HepG2 (cell line): ENCODE results near the gene ITPRIP. TPM values are rescaled to one million over a fixed set of nuclear protein-coding genes. Genes with fewer than 3 reads are reported as not detected.

ENCODE experiments used
- ATAC-seq: fragments of 200-7000 bp; cut with Tn5 transposase; 3 replicates; pipeline ENCODE4 v1.9.1; 2020; ENCODE audit warnings: mild to moderate bottlenecking, moderate library complexity
- BruUV-seq: library from RNA; stranded (reverse); fragments of 400-500 nt; replicated peaks from 2 replicates; lab custom pipeline; 2021; lab: Mats Ljungman, UMichigan
- CTCF ChIA-PET: fragments of 300-600 bp; formaldehyde crosslinking; extraction: SDS; loops from one replicate; lab custom pipeline; 2021; ENCODE audit warnings: low total read pairs, inconsistent platforms, low intra/inter-chr PET ratio; lab: Yijun Ruan, JAX
- POLR2A ChIA-PET: fragments of 350-600 bp; sonication (Branson Sonifier 250); formaldehyde crosslinking; loops from one replicate; lab custom pipeline; 2020; ENCODE audit warnings: antibody characterized with exemption, inconsistent platforms; lab: Yijun Ruan, JAX
- DNase-seq: peaks from one replicate; pipeline ENCODE4 v3.0.0-alpha.2; 2015; ENCODE audit warnings: low spot score
- FAIRE-seq: peaks from 3 replicates; lab custom pipeline; 2011; peaks lifted over from hg19 to GRCh38; lab: Jason Lieb, UNC
- H2AFZ ChIP-seq: one replicate; pipeline ENCODE4 v1.6.1; 2011; ENCODE audit warnings: low read length, inconsistent platforms
- H3K27ac ChIP-seq: fragments of 300-600 bp; 3 replicates; pipeline ENCODE4 v1.8.0; 2011; ENCODE audit warnings: mixed run types, mild to moderate bottlenecking, mixed read lengths, low read length, inconsistent platforms; ENCODE audit not compliant: insufficient read depth; ENCODE audit errors: extremely low read length
- H3K27me3 ChIP-seq, 2 experiments: fragments of 200-600 bp in 1 of 2; 2 replicates in 1 of 2; 3 replicates in 1 of 2; pipeline versions ENCODE4 v1.6.0 to v1.8.0; 2011; ENCODE audit warnings: low read length in 2 of 2, mild to moderate bottlenecking in 2 of 2, moderate library complexity in 2 of 2, inconsistent platforms in 1 of 2; ENCODE audit not compliant: insufficient read depth in 2 of 2, control insufficient read depth in 1 of 2
- H3K36me3 ChIP-seq, 2 experiments: fragments of 200-600 bp in 1 of 2; replicated peaks in 1 of 2; 2 replicates in 1 of 2; 3 replicates in 1 of 2; pipeline versions ENCODE4 v1.5.1 to v1.8.0; 2011; ENCODE audit warnings: low read length in 2 of 2, inconsistent platforms in 1 of 2; ENCODE audit not compliant: insufficient read depth in 2 of 2, control insufficient read depth in 1 of 2
- H3K4me1 ChIP-seq: 2 replicates; pipeline ENCODE4 v1.5.1; 2012; ENCODE audit warnings: low read length, inconsistent platforms; ENCODE audit not compliant: insufficient read depth
- H3K4me2 ChIP-seq: 2 replicates; pipeline ENCODE4 v1.6.0; 2011; ENCODE audit warnings: low read depth, low read length, inconsistent platforms
- H3K4me3 ChIP-seq, 3 experiments: fragments of 200-600 bp in 1 of 3; sonication (generic), shearing (Covaris generic) in 1 of 3; replicated peaks in 1 of 3; 2 replicates each; pipeline ENCODE4 v1.5.1; 2011 to 2016; ENCODE audit warnings: low read length in 3 of 3, inconsistent platforms in 2 of 3, low read depth in 2 of 3, mild to moderate bottlenecking in 2 of 3, control low read depth in 1 of 3, mixed read lengths in 1 of 3; ENCODE audit not compliant: insufficient read depth in 1 of 3
- H3K79me2 ChIP-seq: one replicate; pipeline ENCODE4 v1.6.1; 2011; ENCODE audit warnings: low read length, inconsistent platforms; ENCODE audit not compliant: insufficient read depth
- H3K9ac ChIP-seq: 2 replicates; pipeline ENCODE4 v1.6.0; 2011; ENCODE audit warnings: mild to moderate bottlenecking, low read depth, low read length, inconsistent platforms; ENCODE audit not compliant: insufficient read depth
- H3K9me3 ChIP-seq: 2 replicates; pipeline ENCODE4 v1.5.1; 2012; ENCODE audit warnings: mild to moderate bottlenecking, low read length
- H4K20me1 ChIP-seq: 2 replicates; pipeline ENCODE4 v1.6.0; 2011; ENCODE audit warnings: inconsistent platforms, mild to moderate bottlenecking, low read length, moderate library complexity; ENCODE audit not compliant: insufficient read depth
- KDM5B ChIP-seq: sonication (generic); formaldehyde crosslinking; IDR thresholded peaks from 2 replicates; pipeline ENCODE4 v1.4.0; 2020; ENCODE audit warnings: missing genetic modification reagents, mild to moderate bottlenecking, borderline replicate concordance
- MTA1 ChIP-seq: sonication (generic); formaldehyde crosslinking; IDR thresholded peaks from 2 replicates; pipeline ENCODE4 v1.4.0; 2020; ENCODE audit warnings: missing genetic modification reagents, mild to moderate bottlenecking, borderline replicate concordance
- SALL1 ChIP-seq: sonication (generic); formaldehyde crosslinking; IDR thresholded peaks from 2 replicates; pipeline ENCODE4 v1.8.0; 2022; ENCODE audit warnings: mild to moderate bottlenecking, missing genetic modification reagents
- SNAI1 ChIP-seq: sonication (generic); formaldehyde crosslinking; IDR thresholded peaks from 2 replicates; pipeline ENCODE4 v1.5.0; 2020; ENCODE audit warnings: mild to moderate bottlenecking, missing genetic modification reagents, borderline replicate concordance
- SP140L ChIP-seq: sonication (generic); formaldehyde crosslinking; IDR thresholded peaks from 2 replicates; pipeline ENCODE4 v1.4.0; 2020; ENCODE audit warnings: missing genetic modification reagents, borderline replicate concordance
- ZBTB42 ChIP-seq: sonication (generic); formaldehyde crosslinking; IDR thresholded peaks from 2 replicates; pipeline ENCODE4 v1.5.0; 2020; ENCODE audit warnings: mild to moderate bottlenecking, missing genetic modification reagents
- ZNF143 ChIP-seq: sonication (generic); formaldehyde crosslinking; IDR thresholded peaks from 2 replicates; pipeline ENCODE4 v1.4.0; 2020; ENCODE audit warnings: missing genetic modification reagents
- ZNF616 ChIP-seq: sonication (generic); formaldehyde crosslinking; IDR thresholded peaks from 2 replicates; pipeline ENCODE4 v1.5.0; 2020; ENCODE audit warnings: low read depth, mild to moderate bottlenecking, missing genetic modification reagents
- ZNF652 ChIP-seq: IDR thresholded peaks from 2 replicates; pipeline ENCODE4 v1.6.1; 2016; ENCODE audit warnings: low read depth, borderline replicate concordance
- WGBS: methylation state at CpG from one replicate; pipeline ENCODE4 v1.1.6; 2017; ENCODE audit warnings: low lambda C conversion rate; 5-methylcytosine and 5-hydroxymethylcytosine counted together
- in situ Hi-C: cut with HindIII; loops from 2 replicates; pipeline ENCODE4 v1.10.0; 2017; ENCODE audit warnings: low pct_unique_long_range_greater_than_20kb; ENCODE audit not compliant: extremely low pct_ligation_motif_present
- intact Hi-C: fragments of 100-400 bp; cut with micrococcal nuclease; formaldehyde crosslinking; loops from one replicate; pipeline ENCODE4 v1.10.0; 2022; ENCODE audit not compliant: unreplicated experiment
- polyA plus RNA-seq, 8 experiments: library from polyadenylated mRNA; depleted of rRNA in 3 of 8; stranded (reverse) in 7 of 8; unstranded in 1 of 8; fragments of >200 nt; fragmentation: Illumina TruSeq in 4 of 8; extraction: Trizol in 4 of 8; gene quantifications; 2 replicates each; pipeline versions ENCODE4 v1.2.1 to v1.2.3, GENCODE V29; 2011 to 2016; ENCODE audit warnings: low read depth in 4 of 8, missing spikeins in 1 of 8, mixed read lengths in 1 of 8; ENCODE audit not compliant: insufficient read depth in 1 of 8
- total RNA-seq, 5 experiments: library from RNA; depleted of rRNA; stranded (reverse); fragments of >200 nt; fragmentation: Illumina TruSeq; extraction: Trizol; gene quantifications; 2 replicates each; pipeline ENCODE4 v1.2.3, GENCODE V29; 2016; ENCODE audit warnings: low read depth in 1 of 5
- TF ChIP-seq, protein P1 (sequence below): sonication (generic); formaldehyde crosslinking; IDR thresholded peaks from 2 replicates; pipeline ENCODE4 v1.4.0; 2020; ENCODE audit warnings: mild to moderate bottlenecking, missing genetic modification reagents, borderline replicate concordance
- TF ChIP-seq, protein P2 (sequence below), 2 experiments: sonication (generic) in 1 of 2; formaldehyde crosslinking in 1 of 2; IDR thresholded peaks; 2 replicates each; pipeline versions ENCODE4 v1.6.1 to v1.9.0; 2014 to 2022; ENCODE audit warnings: antibody characterized with exemption in 1 of 2, borderline replicate concordance in 1 of 2, inconsistent platforms in 1 of 2, low read depth in 1 of 2, missing genetic modification reagents in 1 of 2

Gene ITPRIP
- total and polyA plus RNA-seq, 2 of the 13 experiments (the other 11 are each of a cell fraction or from before 2014, with no cell fraction given) = 1.00 to 2.8 TPM

DNA sequence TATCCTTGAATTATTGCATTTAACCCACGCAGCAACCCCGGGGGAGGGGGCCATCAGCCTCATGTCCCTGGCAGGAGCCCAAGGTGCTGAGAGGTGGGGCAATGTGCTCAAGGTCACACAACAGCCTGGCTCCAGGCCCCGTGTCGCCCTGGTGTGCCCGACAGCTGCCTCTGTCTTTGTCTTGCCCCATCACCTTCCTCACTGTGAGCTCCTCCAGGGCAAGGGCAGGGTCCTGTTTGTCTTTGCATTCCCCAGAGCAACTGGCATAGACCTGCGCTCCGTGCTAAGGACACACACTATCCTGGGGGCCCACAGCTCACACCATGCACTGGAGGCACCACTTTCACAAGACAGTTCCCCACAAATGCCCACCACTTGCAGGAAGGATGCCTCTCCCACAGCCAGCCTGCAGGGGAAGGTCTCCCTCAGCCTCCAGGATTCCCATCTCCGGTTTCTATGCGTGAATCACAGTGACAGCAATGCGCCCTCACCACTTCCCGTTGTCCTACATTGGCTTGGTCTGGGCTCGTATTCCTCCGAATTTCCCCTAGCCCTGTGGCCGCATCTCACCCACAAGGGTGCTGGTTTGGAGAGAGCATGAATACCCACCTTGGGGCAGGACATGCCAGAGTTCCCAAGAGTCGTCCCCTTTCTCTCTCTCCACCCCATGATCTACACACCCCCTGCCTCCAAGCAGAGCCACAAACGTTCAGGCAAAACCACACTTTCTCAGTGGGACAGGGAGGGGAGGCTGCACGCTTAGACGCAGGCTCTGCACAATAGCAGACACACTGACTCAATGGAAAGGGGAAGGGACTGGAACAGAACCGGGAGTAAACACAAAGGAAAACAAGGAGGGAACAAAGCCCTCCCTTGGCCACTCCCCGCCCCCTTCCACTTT lies 10.3 kb downstream of the ITPRIP start (continued):
- TF ChIP-seq ZBTB42 (CRISPR knock-in tag) = no peak
- TF ChIP-seq ZNF652 = 0 out of 2 replicates have a peak, but pooled peaks have one; percentile 55
- TF ChIP-seq ZNF616 (CRISPR knock-in tag) = 0 out of 2 replicates have a peak, but pooled peaks have one; percentile 65
- no peak for TF ChIP-seq MTA1 (CRISPR knock-in tag)
- peak; percentile 45; the same call in 1 of the 2 replicates for TF ChIP-seq SALL1 (CRISPR knock-in tag)
- peak; percentile 27; the same call in 1 of the 2 replicates for TF ChIP-seq KDM5B (CRISPR knock-in tag)
- TF ChIP-seq, protein P1, sequence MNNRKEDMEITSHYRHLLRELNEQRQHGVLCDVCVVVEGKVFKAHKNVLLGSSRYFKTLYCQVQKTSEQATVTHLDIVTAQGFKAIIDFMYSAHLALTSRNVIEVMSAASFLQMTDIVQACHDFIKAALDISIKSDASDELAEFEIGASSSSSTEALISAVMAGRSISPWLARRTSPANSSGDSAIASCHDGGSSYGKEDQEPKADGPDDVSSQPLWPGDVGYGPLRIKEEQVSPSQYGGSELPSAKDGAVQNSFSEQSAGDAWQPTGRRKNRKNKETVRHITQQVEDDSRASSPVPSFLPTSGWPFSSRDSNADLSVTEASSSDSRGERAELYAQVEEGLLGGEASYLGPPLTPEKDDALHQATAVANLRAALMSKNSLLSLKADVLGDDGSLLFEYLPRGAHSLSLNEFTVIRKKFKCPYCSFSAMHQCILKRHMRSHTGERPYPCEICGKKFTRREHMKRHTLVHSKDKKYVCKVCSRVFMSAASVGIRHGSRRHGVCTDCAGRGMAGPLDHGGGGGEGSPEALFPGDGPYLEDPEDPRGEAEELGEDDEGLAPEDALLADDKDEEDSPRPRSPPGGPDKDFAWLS = no peak

DNA sequence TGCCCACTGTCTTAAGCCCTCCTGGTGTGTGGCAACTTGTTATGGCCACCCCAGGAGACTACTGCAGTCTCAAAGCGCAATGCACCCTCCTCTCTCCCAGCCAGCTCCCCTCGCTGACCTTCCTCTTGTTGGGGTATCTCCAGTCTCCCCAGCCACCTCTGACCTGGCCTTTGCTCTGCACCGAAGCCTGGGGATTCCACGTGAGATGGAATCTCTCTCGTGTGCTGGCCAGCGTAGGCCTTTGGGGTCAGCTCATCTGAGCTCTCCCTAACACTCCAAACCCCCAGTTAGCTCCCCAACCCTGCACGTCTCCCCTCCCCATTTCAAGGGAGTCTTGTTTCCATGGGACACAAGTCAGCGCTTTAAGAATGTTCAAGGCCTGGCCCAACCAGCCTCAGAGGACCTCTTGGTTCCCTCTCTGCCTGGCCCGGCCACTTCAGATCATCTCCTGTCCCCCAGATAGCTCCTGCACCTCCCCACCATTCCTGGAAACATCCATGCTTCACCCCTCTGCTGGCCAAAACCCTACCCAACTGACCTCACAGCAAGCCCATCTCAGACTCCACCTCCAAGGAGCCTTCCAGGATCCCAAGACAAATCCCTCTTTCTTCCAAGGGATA lies 11.2 kb downstream of the ITPRIP start:
- no peaks in the 10 kb centered on the region for H3K9me3 ChIP-seq
- H3K9ac ChIP-seq = no peak overlapping the region
- FAIRE-seq (no peak), ATAC-seq (no peak), DNase-seq (no peak)
- POLR2A ChIA-PET = interaction anchor here (0.7 to 1.8 kb wide), 3 partner anchors 11 to 72 kb away, joined by 3 to 6 read pairs (median 4); partner anchors contain the start of genes GSTO1 and ITPRIP
- H4K20me1 ChIP-seq = no peaks in the 10 kb centered on the region
- TF ChIP-seq SP140L (no peak), ZNF143 (CRISPR knock-in tag) (no peak), SNAI1 (CRISPR knock-in tag) (no peak)
- TF ChIP-seq, protein P2, sequence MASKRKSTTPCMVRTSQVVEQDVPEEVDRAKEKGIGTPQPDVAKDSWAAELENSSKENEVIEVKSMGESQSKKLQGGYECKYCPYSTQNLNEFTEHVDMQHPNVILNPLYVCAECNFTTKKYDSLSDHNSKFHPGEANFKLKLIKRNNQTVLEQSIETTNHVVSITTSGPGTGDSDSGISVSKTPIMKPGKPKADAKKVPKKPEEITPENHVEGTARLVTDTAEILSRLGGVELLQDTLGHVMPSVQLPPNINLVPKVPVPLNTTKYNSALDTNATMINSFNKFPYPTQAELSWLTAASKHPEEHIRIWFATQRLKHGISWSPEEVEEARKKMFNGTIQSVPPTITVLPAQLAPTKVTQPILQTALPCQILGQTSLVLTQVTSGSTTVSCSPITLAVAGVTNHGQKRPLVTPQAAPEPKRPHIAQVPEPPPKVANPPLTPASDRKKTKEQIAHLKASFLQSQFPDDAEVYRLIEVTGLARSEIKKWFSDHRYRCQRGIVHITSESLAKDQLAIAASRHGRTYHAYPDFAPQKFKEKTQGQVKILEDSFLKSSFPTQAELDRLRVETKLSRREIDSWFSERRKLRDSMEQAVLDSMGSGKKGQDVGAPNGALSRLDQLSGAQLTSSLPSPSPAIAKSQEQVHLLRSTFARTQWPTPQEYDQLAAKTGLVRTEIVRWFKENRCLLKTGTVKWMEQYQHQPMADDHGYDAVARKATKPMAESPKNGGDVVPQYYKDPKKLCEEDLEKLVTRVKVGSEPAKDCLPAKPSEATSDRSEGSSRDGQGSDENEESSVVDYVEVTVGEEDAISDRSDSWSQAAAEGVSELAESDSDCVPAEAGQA (IDR thresholded peaks at IDR 0.05; ENCODE audit: low read depth) = no peak
- TF ChIP-seq, protein P2 (CRISPR knock-in tag; IDR thresholded peaks at IDR 0.05; ENCODE audit: borderline replicate concordance) = no peak
- no peaks in the 10 kb centered on the region for H3K27me3 ChIP-seq
- intact Hi-C loops (no loop called here), in situ Hi-C loops (no loop called here)
- H3K4me1 ChIP-seq = peaks cover 52% of the 10 kb centered on the region
- H3K27ac ChIP-seq = no peak overlapping the region
- H3K79me2 ChIP-seq = no peaks in the 10 kb centered on the region
- CTCF ChIA-PET = no interaction called here
- H3K4me3 ChIP-seq = no peak overlapping the region
- 90% methylated on average over 9 of the region's 9 CpGs for WGBS
- no peaks in the 10 kb centered on the region for H3K36me3 ChIP-seq
- no peak overlapping the region for H2AFZ ChIP-seq
- H3K4me2 ChIP-seq = peak overlapping the region; percentile 79; the same call in 1 of the 2 replicates
- BruUV-seq = no TSS peak
